H9 (cell line): ENCODE data around the gene DALRD3. TPM values are rescaled to one million over a fixed set of nuclear protein-coding genes. Genes with fewer than 3 reads are reported as not detected.
A peak's percentile ranks its signal among the peaks of the same experiment; 100 is the strongest.

Source experiments
- DNase-seq: peaks from one replicate; pipeline ENCODE4 v3.0.0-alpha.2; 2017
- H2AFZ ChIP-seq: one replicate; pipeline ENCODE4 v1.6.1; 2013; ENCODE audit warnings: mild to moderate bottlenecking, low read length, control low read depth, moderate library complexity
- H2AK5ac ChIP-seq: 2 replicates; pipeline ENCODE4 v1.6.1; 2013; ENCODE audit warnings: low read length, control low read depth, mixed read lengths; ENCODE audit not compliant: insufficient read length
- H2BK120ac ChIP-seq: one replicate; pipeline ENCODE4 v1.6.1; 2013; ENCODE audit warnings: low read depth, mild to moderate bottlenecking, low read length, control low read depth, inconsistent platforms; ENCODE audit not compliant: poor library complexity, severe bottlenecking
- H2BK12ac ChIP-seq: 2 replicates; pipeline ENCODE4 v1.6.1; 2013; ENCODE audit warnings: low read length, control low read depth, mixed read lengths, low read depth; ENCODE audit not compliant: insufficient read length
- H2BK15ac ChIP-seq: 2 replicates; pipeline ENCODE4 v1.6.1; 2013; ENCODE audit warnings: low read depth, low read length, control low read depth
- H2BK20ac ChIP-seq: one replicate; pipeline ENCODE4 v1.6.1; 2013; ENCODE audit warnings: low read depth, mild to moderate bottlenecking, low read length, control low read depth, inconsistent platforms; ENCODE audit not compliant: poor library complexity, severe bottlenecking
- H2BK5ac ChIP-seq: 2 replicates; pipeline ENCODE4 v1.6.1; 2013; ENCODE audit warnings: low read length, control low read depth, mixed read lengths; ENCODE audit not compliant: insufficient read length
- H3K14ac ChIP-seq: 2 replicates; pipeline ENCODE4 v1.6.1; 2013; ENCODE audit warnings: low read length, control low read depth; ENCODE audit not compliant: insufficient read depth
- H3K18ac ChIP-seq: 2 replicates; pipeline ENCODE4 v1.6.1; 2013; ENCODE audit warnings: low read depth, mild to moderate bottlenecking, mixed read lengths, low read length, control low read depth; ENCODE audit not compliant: insufficient read length
- H3K23ac ChIP-seq: 2 replicates; pipeline ENCODE4 v1.6.1; 2013; ENCODE audit warnings: low read length, control low read depth, mixed read lengths, low read depth; ENCODE audit not compliant: insufficient read length
- H3K23me2 ChIP-seq: 2 replicates; pipeline ENCODE4 v1.6.1; 2013; ENCODE audit warnings: low read depth, mild to moderate bottlenecking, mixed read lengths, low read length, control low read depth; ENCODE audit not compliant: insufficient read length, poor library complexity, severe bottlenecking
- H3K27ac ChIP-seq: 2 replicates; pipeline ENCODE4 v1.5.1; 2013; ENCODE audit warnings: low read length, control low read depth, mixed read lengths, low read depth; ENCODE audit not compliant: insufficient read length
- H3K27me3 ChIP-seq: 2 replicates; pipeline ENCODE4 v1.6.1; 2013; ENCODE audit warnings: low read length, control low read depth, inconsistent platforms; ENCODE audit not compliant: insufficient read depth
- H3K4ac ChIP-seq: 2 replicates; pipeline ENCODE4 v1.6.1; 2013; ENCODE audit warnings: low read depth, mild to moderate bottlenecking, control low read depth, inconsistent platforms, low read length, moderate library complexity
- H3K4me1 ChIP-seq: 2 replicates; pipeline ENCODE4 v1.6.1; 2013; ENCODE audit warnings: low read length, control low read depth, inconsistent platforms; ENCODE audit not compliant: insufficient read depth
- H3K4me2 ChIP-seq: 2 replicates; pipeline ENCODE4 v1.6.1; 2013; ENCODE audit warnings: low read length, control low read depth, mixed read lengths; ENCODE audit not compliant: insufficient read length, insufficient read depth
- H3K56ac ChIP-seq: 2 replicates; pipeline ENCODE4 v1.6.1; 2013; ENCODE audit warnings: low read depth, mild to moderate bottlenecking, mixed read lengths, low read length, control low read depth; ENCODE audit not compliant: insufficient read length
- H3K79me1 ChIP-seq: 2 replicates; pipeline ENCODE4 v1.6.1; 2013; ENCODE audit warnings: low read depth, mild to moderate bottlenecking, moderate library complexity, low read length, control low read depth, inconsistent platforms; ENCODE audit not compliant: insufficient read depth, poor library complexity, severe bottlenecking
- H3K79me2 ChIP-seq: 2 replicates; pipeline ENCODE4 v1.6.1; 2013; ENCODE audit warnings: low read length, control low read depth, inconsistent platforms; ENCODE audit not compliant: insufficient read depth
- H3K9ac ChIP-seq: 2 replicates; pipeline ENCODE4 v1.6.1; 2013; ENCODE audit warnings: low read length, control low read depth, mixed read lengths; ENCODE audit not compliant: insufficient read length; ENCODE audit errors: extremely low read depth
- H3K9me3 ChIP-seq: one replicate; pipeline ENCODE4 v1.6.1; 2013; ENCODE audit warnings: low read depth, low read length, inconsistent platforms; ENCODE audit not compliant: control insufficient read depth
- H3T11ph ChIP-seq: one replicate; pipeline ENCODE4 v1.6.1; 2013; ENCODE audit warnings: mild to moderate bottlenecking, low read length, control low read depth, inconsistent platforms
- H4K20me1 ChIP-seq: one replicate; pipeline ENCODE4 v1.6.1; 2013; ENCODE audit not compliant: control insufficient read depth, insufficient read length, insufficient read depth
- H4K5ac ChIP-seq: 2 replicates; pipeline ENCODE4 v1.6.1; 2013; ENCODE audit warnings: low read depth, mild to moderate bottlenecking, mixed read lengths, low read length, control low read depth; ENCODE audit not compliant: insufficient read length
- H4K8ac ChIP-seq: replicated peaks from 2 replicates; pipeline ENCODE4 v1.6.1; 2013; ENCODE audit warnings: low read length, control low read depth, mixed read lengths, low read depth; ENCODE audit not compliant: insufficient read length
- H4K91ac ChIP-seq: 2 replicates; pipeline ENCODE4 v1.6.1; 2013; ENCODE audit warnings: low read depth, mild to moderate bottlenecking, moderate library complexity, mixed read lengths, low read length, control low read depth; ENCODE audit not compliant: insufficient read length
- H3K27ac Mint-ChIP-seq, 3 experiments: 2 replicates in 2 of 3; 3 replicates in 1 of 3; pipeline ENCODE4 v1.8.0; 2020 to 2021; ENCODE audit warnings: mixed read lengths in 3 of 3, mild to moderate bottlenecking in 1 of 3, moderate library complexity in 1 of 3
- H3K27me3 Mint-ChIP-seq: 2 replicates; pipeline ENCODE4 v1.8.0; 2021; ENCODE audit warnings: low read depth, mild to moderate bottlenecking, moderate library complexity, mixed read lengths
- H3K36me3 Mint-ChIP-seq, 3 experiments: 2 replicates in 2 of 3; 3 replicates in 1 of 3; pipeline ENCODE4 v1.8.0; 2020 to 2021; ENCODE audit warnings: low read depth in 3 of 3, mixed read lengths in 3 of 3; ENCODE audit not compliant: insufficient read depth in 1 of 3
- H3K4me1 Mint-ChIP-seq, 2 experiments: 2 replicates each; pipeline ENCODE4 v1.8.0; 2020; ENCODE audit warnings: mixed read lengths in 2 of 2
- H3K4me3 Mint-ChIP-seq, 2 experiments: 2 replicates in 1 of 2; 3 replicates in 1 of 2; pipeline ENCODE4 v1.8.0; 2020 to 2021; ENCODE audit warnings: mild to moderate bottlenecking in 2 of 2, mixed read lengths in 2 of 2, moderate library complexity in 1 of 2
- H3K9me3 Mint-ChIP-seq, 2 experiments: 2 replicates in 1 of 2; 3 replicates in 1 of 2; pipeline ENCODE4 v1.8.0; 2020; ENCODE audit warnings: mild to moderate bottlenecking in 2 of 2, mixed read lengths in 2 of 2, moderate library complexity in 1 of 2
- CTCF ChIP-seq: fragments of 200-600 bp; sonication (generic); conservative IDR thresholded peaks from 3 replicates; pipeline ENCODE4 v1.8.0; 2021; ENCODE audit warnings: antibody characterized with exemption, mild to moderate bottlenecking
- WGBS: extraction: QIAGEN DNeasy Blood & Tissue Kit; methylation state at CpG from one replicate; pipeline ENCODE4 v1.1.7; 2013; ENCODE audit warnings: missing lambda C conversion rate, low lambda C conversion rate, mixed read lengths; ENCODE audit not compliant: insufficient read length; ENCODE audit errors: extremely low coverage; 5-methylcytosine and 5-hydroxymethylcytosine counted together
- total RNA-seq: library from RNA; stranded (reverse); gene quantifications from 2 replicates; pipeline ENCODE4 v1.2.1, GENCODE V29; 2021

DALRD3 gene
- total RNA-seq, 1 experiment from 2014 or later, result 32.3 TPM

GRCh38 chr3:49021213-49021812, 2.9 kb upstream of the DALRD3 start:
- no peak overlapping the region for H2BK20ac ChIP-seq
- H2BK15ac ChIP-seq, result no peak overlapping the region; the same call in 1 of the 2 replicates
- H2BK12ac ChIP-seq, result no peak overlapping the region
- Mint-ChIP-seq H3K4me3 (peak overlapping the region; percentile 91 to 95), H3K27ac (peak overlapping the region; percentile 93 to 98 (median 98)), H3K27me3 (no peaks in the 10 kb centered on the region; the same call in 1 of the 2 replicates), H3K4me1 (peaks cover 23 to 24% of the 10 kb centered on the region in 2 experiments), H3K9me3 (no peaks in the 10 kb centered on the region), H3K36me3 (peaks cover 30 to 47% (median 41%) of the 10 kb centered on the region in 3 experiments)
- no peaks in the 10 kb centered on the region for H3K27me3 ChIP-seq
- peak overlapping the region; percentile 92 for H3K18ac ChIP-seq
- no peak overlapping the region for H3T11ph ChIP-seq
- no peak overlapping the region for H3K23ac ChIP-seq
- H3K4ac ChIP-seq, result peak overlapping the region; percentile 55
- DNase-seq, result peak; percentile 98
- no peak overlapping the region for H3K56ac ChIP-seq
- H3K9me3 ChIP-seq, result no peaks in the 10 kb centered on the region
- no peak overlapping the region for H2BK120ac ChIP-seq
- peak overlapping the region; percentile 85 for H3K9ac ChIP-seq
- peak overlapping the region; percentile 53 for H4K5ac ChIP-seq
- H3K14ac ChIP-seq, result peak overlapping the region; percentile 88
- WGBS, result no CpG with 5 or more reads among the region's 60 CpGs
- H4K20me1 ChIP-seq, result peaks cover 2% of the 10 kb centered on the region
- peak overlapping the region; percentile 34 for H4K91ac ChIP-seq
- no peaks in the 10 kb centered on the region for H3K4me1 ChIP-seq
- H3K79me2 ChIP-seq, result no peaks in the 10 kb centered on the region
- no peak overlapping the region for H2BK5ac ChIP-seq
- H3K79me1 ChIP-seq, result no peaks in the 10 kb centered on the region
- no peak overlapping the region for H4K8ac ChIP-seq
- peak overlapping the region; percentile 88 for H3K4me2 ChIP-seq
- TF ChIP-seq CTCF, result no peak
- H2AFZ ChIP-seq, result no peak overlapping the region
- peaks cover 22% of the 10 kb centered on the region for H3K23me2 ChIP-seq
- H2AK5ac ChIP-seq, result no peak overlapping the region
- H3K27ac ChIP-seq, result no peak overlapping the region
